Kidney epithelial cell (primary cell): ENCODE results near the gene SLC6A3. TPM values are rescaled to one million over a fixed set of nuclear protein-coding genes. Genes with fewer than 3 reads are reported as not detected.

Experiments used
- DNase-seq: peaks from one replicate; pipeline ENCODE4 v3.0.0-alpha.2; 2010; ENCODE audit warnings: low read depth
- H3K27me3 ChIP-seq: 2 replicates; pipeline ENCODE4 v1.6.0; 2011; ENCODE audit warnings: low read length; ENCODE audit not compliant: control insufficient read depth, insufficient read depth
- H3K36me3 ChIP-seq: 2 replicates; pipeline ENCODE4 v1.5.1; 2011; ENCODE audit warnings: low read length; ENCODE audit not compliant: control insufficient read depth, insufficient read depth
- H3K4me3 ChIP-seq: 2 replicates; pipeline ENCODE4 v1.5.1; 2011; ENCODE audit warnings: low read depth, mild to moderate bottlenecking, control low read depth, low read length
- total RNA-seq: library from RNA; depleted of rRNA; stranded (reverse); fragments of >200 nt; gene quantifications from 2 replicates; pipeline ENCODE4 v1.2.3, GENCODE V29; 2015
- TF ChIP-seq, protein P1 (sequence below): IDR thresholded peaks from 2 replicates; pipeline ENCODE4 v1.5.1; 2011; ENCODE audit warnings: mild to moderate bottlenecking, moderate library complexity, low read length, control low read depth, inconsistent platforms; ENCODE audit not compliant: insufficient read depth, poor library complexity, severe bottlenecking

SLC6A3 gene
- total RNA-seq, 1 donor from 2014 or later, result not detected

DNA sequence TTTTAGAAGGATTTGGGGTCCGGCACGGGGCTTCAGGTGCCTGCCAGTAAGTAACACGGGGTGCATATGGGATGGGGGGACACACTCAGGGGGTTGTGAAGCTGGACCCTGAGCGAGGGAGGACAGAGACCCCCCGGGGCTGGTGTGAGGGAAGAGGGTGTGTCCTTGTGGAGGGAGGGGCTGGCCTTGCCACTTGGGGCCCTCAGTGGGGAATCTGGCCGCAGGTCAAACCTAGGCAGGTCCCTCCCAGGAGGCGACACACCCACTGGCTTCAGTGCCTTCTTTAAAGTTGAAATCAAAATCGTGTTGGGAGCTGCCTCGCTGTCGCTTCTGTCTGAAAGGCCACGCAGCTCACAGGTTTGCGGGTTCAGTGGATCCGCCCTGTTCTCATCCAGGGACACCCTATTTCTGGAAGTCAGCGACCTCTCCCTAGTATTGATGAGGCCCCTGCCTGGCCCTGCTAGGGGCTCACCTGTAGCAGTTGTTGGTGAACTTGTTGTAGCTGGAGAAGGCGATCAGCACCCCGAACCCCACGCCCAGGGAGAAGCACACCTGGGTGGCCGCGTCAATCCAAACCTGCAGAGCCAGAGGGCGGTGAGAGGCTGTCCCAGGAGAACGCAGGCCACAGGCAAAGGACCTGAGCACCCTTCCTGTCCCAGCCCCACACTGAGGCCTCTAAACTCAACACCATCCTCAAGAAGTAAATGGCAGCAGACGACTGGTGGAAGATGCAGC is 29.4 kb downstream of the SLC6A3 start:
- TF ChIP-seq, protein P1, sequence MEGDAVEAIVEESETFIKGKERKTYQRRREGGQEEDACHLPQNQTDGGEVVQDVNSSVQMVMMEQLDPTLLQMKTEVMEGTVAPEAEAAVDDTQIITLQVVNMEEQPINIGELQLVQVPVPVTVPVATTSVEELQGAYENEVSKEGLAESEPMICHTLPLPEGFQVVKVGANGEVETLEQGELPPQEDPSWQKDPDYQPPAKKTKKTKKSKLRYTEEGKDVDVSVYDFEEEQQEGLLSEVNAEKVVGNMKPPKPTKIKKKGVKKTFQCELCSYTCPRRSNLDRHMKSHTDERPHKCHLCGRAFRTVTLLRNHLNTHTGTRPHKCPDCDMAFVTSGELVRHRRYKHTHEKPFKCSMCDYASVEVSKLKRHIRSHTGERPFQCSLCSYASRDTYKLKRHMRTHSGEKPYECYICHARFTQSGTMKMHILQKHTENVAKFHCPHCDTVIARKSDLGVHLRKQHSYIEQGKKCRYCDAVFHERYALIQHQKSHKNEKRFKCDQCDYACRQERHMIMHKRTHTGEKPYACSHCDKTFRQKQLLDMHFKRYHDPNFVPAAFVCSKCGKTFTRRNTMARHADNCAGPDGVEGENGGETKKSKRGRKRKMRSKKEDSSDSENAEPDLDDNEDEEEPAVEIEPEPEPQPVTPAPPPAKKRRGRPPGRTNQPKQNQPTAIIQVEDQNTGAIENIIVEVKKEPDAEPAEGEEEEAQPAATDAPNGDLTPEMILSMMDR, result no peak
- Histone ChIP-seq H3K27me3 (peaks cover 9% of the 10 kb centered on the region), H3K4me3 (no peak overlapping the region), H3K36me3 (no peaks in the 10 kb centered on the region)
- no peak for DNase-seq

DNA sequence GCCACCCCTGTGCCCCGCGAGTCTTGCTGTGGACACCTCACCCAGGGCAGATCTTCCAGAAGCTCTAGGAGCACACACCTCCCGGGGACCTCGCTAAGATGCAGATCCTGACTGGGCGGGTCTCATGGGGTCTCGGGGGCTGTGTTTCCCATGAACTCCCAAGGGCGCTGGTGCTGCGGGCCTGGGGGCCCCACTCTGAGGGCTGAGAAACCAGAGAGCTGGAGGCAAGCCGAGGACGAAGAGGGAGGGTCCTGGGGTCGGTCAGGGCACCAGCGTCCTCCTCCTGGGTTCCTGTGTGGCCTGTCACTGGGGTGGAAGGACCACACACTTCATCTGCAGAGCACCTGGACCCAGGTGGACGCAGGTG is 30.2 kb downstream of the SLC6A3 start:
- DNase-seq, result no peak
- Histone ChIP-seq H3K36me3 (no peaks in the 10 kb centered on the region), H3K4me3 (no peak overlapping the region), H3K27me3 (peaks cover 9% of the 10 kb centered on the region)
- TF ChIP-seq, protein P1, result no peak

DNA sequence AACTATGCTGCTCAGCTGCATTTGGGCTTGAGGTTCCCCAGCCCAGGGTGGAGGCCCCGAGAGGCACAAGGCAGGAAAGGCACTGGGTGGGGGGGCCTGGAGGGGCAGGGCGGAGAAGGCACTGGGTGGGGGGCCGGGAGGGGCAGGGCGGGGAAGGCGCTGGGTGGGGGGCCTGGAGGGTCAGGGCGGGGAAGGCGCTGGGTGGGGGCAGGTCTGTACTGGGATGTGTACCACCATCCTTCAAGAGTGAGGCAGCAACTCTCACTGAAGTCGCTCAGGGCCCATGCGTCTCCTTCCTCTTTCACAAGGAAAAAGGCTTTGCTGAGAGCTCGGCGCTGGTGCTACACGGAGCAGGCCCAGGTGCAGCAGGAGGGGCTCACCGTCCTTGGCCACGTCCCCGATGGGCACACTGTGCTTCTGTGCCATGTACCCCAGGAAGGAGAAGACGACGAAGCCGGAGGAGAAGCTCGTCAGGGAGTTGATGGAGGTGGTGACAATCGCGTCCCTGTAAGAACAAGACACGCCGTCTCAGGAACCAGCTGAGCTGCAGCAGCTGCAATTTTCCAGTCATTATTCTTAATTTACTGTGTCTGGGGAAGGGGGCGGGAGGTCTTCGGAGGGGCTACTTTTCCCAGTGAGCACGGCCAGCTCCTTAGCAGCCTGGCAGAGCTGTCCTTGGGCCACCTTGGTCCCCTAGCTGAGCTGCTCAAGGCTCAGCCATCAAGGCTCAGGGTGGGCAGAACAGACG is 30.8 kb downstream of the SLC6A3 start:
- DNase-seq, result no peak
- Histone ChIP-seq H3K4me3 (no peak overlapping the region), H3K36me3 (no peaks in the 10 kb centered on the region), H3K27me3 (peaks cover 11% of the 10 kb centered on the region)
- TF ChIP-seq, protein P1, result no peak

DNA sequence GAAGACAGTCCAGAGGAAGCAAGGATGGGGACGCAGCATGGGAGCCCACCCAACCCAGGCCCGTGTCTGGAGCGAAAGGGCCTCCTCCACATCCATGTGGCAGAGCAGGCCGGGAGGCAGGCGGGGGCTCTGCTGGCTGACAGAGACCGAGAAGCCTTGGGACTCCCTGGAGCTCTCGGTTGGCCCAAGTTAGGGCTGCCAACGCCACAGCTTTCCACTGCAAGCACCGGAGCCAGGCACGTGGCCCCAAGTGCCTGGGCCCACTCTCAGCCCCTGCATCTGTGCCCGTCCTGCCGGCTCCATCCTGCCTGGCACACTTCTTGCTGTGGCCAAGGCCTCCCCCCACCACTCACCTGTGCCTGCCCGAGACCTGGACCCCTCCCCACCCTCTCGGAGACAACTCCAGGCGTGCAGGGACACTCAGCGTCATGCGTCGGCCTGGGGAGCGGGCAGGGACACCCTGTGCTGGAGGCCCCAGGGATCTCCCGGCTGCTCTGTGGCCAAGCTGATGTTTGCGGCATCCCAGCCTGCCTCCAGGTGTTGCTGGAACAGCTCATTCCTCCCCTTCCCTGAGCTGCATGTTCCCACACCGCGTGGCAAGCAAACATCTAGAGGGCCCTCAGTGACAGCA is 31.5 kb downstream of the SLC6A3 start:
- no peak for DNase-seq
- H3K36me3 ChIP-seq, result no peaks in the 10 kb centered on the region
- peaks cover 12% of the 10 kb centered on the region for H3K27me3 ChIP-seq
- no peak overlapping the region for H3K4me3 ChIP-seq
- TF ChIP-seq, protein P1, result no peak

DNA sequence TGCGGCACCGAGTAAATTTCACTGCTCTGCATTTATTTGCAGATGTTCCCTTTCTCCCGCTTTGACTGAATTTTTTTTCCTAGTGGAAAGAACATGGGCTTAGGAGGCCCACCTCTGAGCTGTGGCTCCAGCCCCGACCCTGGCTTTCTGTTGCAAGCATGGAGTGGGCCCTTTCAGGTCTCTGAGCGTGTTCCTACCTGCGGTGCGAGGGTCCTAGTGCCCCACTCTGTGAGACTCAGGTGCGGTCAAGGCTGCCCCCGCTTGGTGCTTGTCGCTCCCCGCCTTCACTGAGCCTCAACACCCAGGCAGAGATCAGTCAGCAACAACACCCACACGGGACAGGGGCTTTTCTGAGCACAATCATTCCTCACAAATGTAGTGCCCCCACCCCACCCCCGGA is 32.0 kb downstream of the SLC6A3 start:
- TF ChIP-seq, protein P1, result no peak
- no peak for DNase-seq

More for the DNA sequence above, 32.0 kb downstream of the SLC6A3 start:
- Histone ChIP-seq H3K27me3 (peaks cover 16% of the 10 kb centered on the region), H3K36me3 (no peaks in the 10 kb centered on the region), H3K4me3 (no peak overlapping the region)
